GM21576 (cell line): ENCODE data around the gene RIPOR2.

Experiments used
- ATAC-seq: cut with Tn5 transposase; IDR thresholded peaks from one replicate; pipeline ENCODE4 v1.9.1; 2021; ENCODE audit warnings: mild to moderate bottlenecking, moderate library complexity; ENCODE audit not compliant: unreplicated experiment

RIPOR2 gene

GRCh38 chr6:24909241-24910216, 26.2 kb downstream of the RIPOR2 start:
- ATAC-seq: no peak

GRCh38 chr6:24908650-24909035, 27.1 kb downstream of the RIPOR2 start:
- ATAC-seq: no peak

GRCh38 chr6:24907919-24908649, 27.7 kb downstream of the RIPOR2 start:
- no peak for ATAC-seq

GRCh38 chr6:24906314-24906713, 29.4 kb downstream of the RIPOR2 start:
- no peak for ATAC-seq

- no peak for ATAC-seq
Measured at GRCh38 chr6:24905483-24905882, 30.3 kb downstream of the RIPOR2 start.

GRCh38 chr6:24903681-24904080, 32.1 kb downstream of the RIPOR2 start:
- ATAC-seq: no peak

GRCh38 chr6:24902782-24903181, 33.0 kb downstream of the RIPOR2 start:
- no peak for ATAC-seq

GRCh38 chr6:24901698-24902328, 33.9 kb downstream of the RIPOR2 start:
- no peak for ATAC-seq

GRCh38 chr6:24900917-24901697, 34.7 kb downstream of the RIPOR2 start:
- ATAC-seq: no peak

GRCh38 chr6:24899997-24900325, 35.8 kb downstream of the RIPOR2 start:
- ATAC-seq: no peak

GRCh38 chr6:24899136-24899996, 36.4 kb downstream of the RIPOR2 start:
- no peak for ATAC-seq

- no peak for ATAC-seq
Measured at GRCh38 chr6:24898676-24899075, 37.1 kb downstream of the RIPOR2 start.

- ATAC-seq: no peak
Measured at GRCh38 chr6:24897186-24897585, 38.6 kb downstream of the RIPOR2 start.

GRCh38 chr6:24893342-24893850, 42.4 kb downstream of the RIPOR2 start:
- no peak for ATAC-seq

- ATAC-seq: no peak
Measured at GRCh38 chr6:24891004-24891403, 44.8 kb downstream of the RIPOR2 start.

- no peak for ATAC-seq
Measured at GRCh38 chr6:24890471-24890870, 45.3 kb downstream of the RIPOR2 start.

- no peak for ATAC-seq
Measured at GRCh38 chr6:24888715-24889370, 46.9 kb downstream of the RIPOR2 start.

- ATAC-seq: no peak
Measured at GRCh38 chr6:24887545-24888140, 48.1 kb downstream of the RIPOR2 start.

GRCh38 chr6:24883618-24884017, 52.1 kb downstream of the RIPOR2 start:
- ATAC-seq: peak; percentile 75
